C1 segment of cervical spinal cord (tissue), 14 donors: ENCODE results near the gene GFM2.
A peak's percentile ranks its signal among the peaks of the same experiment; 100 is the strongest.
"Not testable (repeated sequence)": the region's sequence is repeated elsewhere in the genome, so short reads cannot be mapped to it uniquely, and the experiment has no call there.

Experiments
- DNase-seq, 14 donors: peaks; one replicate each; lab custom pipeline; 2025; lab: John Stamatoyannopoulos, UW

Gene GFM2

DNA sequence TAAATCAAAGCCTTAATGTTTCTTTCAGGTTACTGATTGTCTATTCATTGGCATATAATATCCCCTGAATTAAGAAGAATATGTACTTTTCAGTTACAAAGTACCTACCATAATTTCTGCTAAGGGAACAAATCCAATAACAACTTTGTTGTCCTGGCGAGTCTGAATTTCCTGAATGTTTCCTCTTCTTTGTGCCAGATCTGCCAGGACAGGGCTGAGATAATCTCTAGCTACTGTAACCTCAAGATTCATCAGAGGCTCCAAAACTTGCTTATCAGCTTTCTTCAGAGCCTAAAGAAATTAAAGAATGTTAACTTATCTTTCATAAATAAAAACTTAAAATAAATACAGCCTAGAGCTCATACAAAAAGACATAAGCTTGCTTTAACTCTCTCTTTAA is 44.6 kb downstream of the GFM2 start:
- no peak for DNase-seq

GRCh38 chr5:74717596-74717995 is 49.3 kb downstream of the GFM2 start:
- no peak for DNase-seq

DNA sequence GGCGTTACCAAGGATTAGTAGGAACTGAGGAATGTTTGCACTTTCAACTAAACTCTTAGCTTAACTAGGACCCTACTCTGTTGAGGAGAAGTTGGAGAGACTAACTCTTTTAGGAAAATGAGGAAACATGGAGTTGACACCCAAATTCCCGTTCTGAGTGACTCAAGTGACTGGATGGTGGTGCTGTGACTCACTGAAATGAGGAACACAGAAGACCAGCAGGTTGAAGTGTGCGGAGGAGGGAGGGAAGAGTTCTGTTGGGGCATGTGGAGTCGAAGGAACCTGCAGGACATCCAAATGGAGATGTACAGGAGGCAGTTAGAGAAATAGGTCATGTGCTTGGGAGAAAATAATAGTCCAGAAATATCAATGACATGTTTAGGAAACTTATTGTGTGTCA is 73.7 kb downstream of the GFM2 start:
- DNase-seq = no peak

- no peak for DNase-seq
Measured at GRCh38 chr5:74686962-74687751, 79.8 kb downstream of the GFM2 start.

DNA sequence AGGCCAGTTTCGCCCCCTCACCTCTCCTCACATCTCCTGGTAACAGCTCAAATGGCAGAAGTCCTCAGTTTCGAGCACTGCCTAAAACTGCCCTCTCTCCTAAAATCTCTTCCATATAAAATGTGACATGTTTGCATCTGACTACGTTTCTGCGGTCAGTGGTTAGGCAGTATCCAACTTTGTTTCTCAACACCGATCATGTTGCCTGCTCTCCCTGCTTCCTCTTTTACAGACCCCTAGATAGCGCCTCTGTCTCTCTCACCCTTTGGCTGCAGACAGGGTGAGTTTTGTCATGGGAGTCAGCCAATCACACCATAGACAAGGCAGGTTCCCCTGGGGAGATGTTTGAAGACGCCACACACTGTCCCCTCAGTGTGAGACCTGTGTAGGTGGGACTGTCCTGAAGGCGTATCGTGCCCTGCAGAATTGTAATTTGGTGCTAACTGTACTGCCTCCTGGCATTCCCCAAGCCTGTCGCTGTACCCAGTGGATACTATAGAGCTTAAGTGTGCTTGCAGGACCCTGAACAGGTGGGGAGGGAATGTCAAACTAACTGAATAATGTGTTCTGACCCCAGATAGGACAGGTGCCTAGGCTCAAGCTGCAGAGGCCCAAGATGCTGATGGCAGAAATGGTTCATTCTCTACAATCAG is 80.8 kb downstream of the GFM2 start:
- no peak for DNase-seq

- peak; percentile 29 to 89 (median 74) for DNase-seq
Measured at GRCh38 chr5:74684900-74685851, 81.7 kb downstream of the GFM2 start, which contains the start of gene HEXB. HEXB (plus strand) TSS chr5:74685233; CDS start chr5:74685261, 28 bp downstream.

GRCh38 chr5:74679966-74680365 is 87.0 kb downstream of the GFM2 start:
- DNase-seq = no peak

GRCh38 chr5:74679300-74679699 is 87.6 kb downstream of the GFM2 start:
- DNase-seq = not testable (repeated sequence)

- not testable (repeated sequence) for DNase-seq
Measured at GRCh38 chr5:74678123-74678522, 88.8 kb downstream of the GFM2 start.

DNA sequence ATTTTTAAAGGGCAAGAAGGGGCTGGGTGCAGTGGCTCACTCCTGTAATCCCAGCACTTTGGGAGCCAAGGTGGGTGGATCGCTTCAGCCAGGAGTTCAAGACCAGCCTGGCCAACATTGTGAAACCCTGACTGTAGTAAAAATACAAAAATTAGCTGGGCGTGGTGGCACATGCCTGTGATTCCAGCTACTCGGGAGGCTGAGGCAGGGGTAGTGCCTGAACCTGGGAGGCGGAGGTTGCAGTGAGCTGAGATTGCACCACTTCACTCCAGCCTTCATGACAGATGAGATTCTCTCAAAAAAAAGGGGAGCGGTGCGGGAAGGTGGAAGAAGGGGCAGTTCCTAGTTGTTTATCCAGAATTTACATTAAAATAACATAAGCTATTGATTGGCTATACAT is 90.5 kb downstream of the GFM2 start:
- DNase-seq = not testable (repeated sequence)

- peak in 10 of 14 donors; percentile 10 to 93 (median 29) for DNase-seq
Measured at GRCh38 chr5:74673011-74673790, 93.7 kb downstream of the GFM2 start.

DNA sequence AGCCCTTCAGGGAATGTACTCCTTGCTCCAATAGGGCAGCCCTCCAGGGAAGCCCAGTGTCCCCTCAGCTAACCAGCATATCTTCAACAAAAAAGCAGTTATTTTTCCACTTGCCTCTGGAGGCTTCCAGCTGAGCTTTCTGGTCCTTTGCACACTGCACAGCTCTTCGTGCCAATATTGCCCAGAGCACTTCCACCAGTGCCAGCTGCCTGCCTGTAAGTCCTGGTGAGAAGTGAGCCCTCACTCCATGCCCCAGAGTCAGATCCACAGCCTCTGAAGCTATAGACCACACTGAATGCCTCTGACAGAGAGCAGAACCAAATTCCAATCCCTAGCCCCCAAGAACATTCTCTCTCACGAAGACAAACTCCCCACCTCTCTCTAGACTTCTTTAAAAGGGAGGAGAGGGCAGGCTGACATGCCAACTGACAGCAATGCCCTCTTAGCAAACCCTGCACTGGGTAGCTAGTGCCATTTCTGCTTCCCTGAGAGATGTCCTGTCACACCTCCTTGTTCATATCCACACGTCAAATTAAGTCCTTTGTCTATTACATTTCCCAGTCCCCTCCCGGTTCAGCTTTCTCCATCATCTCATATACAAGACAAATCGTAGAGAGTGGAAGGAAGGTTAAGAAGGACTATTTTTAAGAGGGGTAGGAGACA is 94.6 kb downstream of the GFM2 start:
- peak in 1 of 14 donors; percentile 58 for DNase-seq
